Spleen (tissue), 7 donors: ENCODE results near the gene PTPRM.

Experiments used
- CTCF ChIP-seq, 11 experiments: fragments of 200-600 bp in 7 of 11; fragments of 450-650 bp in 4 of 11; sonication (generic) in 4 of 11; IDR thresholded peaks in 8 of 11; conservative IDR thresholded peaks in 3 of 11; 1 replicate in 7 of 11; 2 replicates in 4 of 11; pipeline versions ENCODE4 v1.4.0 to v1.8.0; 2016 to 2021; ENCODE audit warnings: antibody characterized with exemption in 11 of 11, inconsistent platforms in 4 of 11, mild to moderate bottlenecking in 1 of 11
- POLR2A ChIP-seq, 3 donors: fragments of 450-650 bp; IDR thresholded peaks; one replicate each; pipeline ENCODE4 v1.5.1; 2017; ENCODE audit warnings: antibody characterized with exemption in 3 of 3, mild to moderate bottlenecking in 1 of 3
- POLR2AphosphoS5 ChIP-seq, 3 donors: sonication (generic); formaldehyde crosslinking; IDR thresholded peaks; one replicate each; pipeline ENCODE4 v1.5.1; 2017; ENCODE audit warnings: antibody characterized with exemption in 3 of 3
- donor health status: DM: no; HTN: no; CAD: no; lungs with moderate emphysema.
- donor health status: DM: no; HTN: no; CAD: no.
- donor health status: DM: no; HTN: no; CAD: no.

- TF ChIP-seq CTCF (IDR thresholded peaks at IDR 0.05 in 8 of 11, conservative IDR thresholded peaks at IDR 0.05 in 3 of 11) (no peak), POLR2A (IDR thresholded peaks at IDR 0.05) (no peak), POLR2AphosphoS5 (IDR thresholded peaks at IDR 0.05) (no peak)
These were observed 790.2 kb downstream of the PTPRM start for GRCh38 chr18:8357320-8357719.
